Stomach (tissue), 4 donors: ENCODE data around the gene C9orf50.

Experiments
- CTCF ChIP-seq, 7 experiments: fragments of 450-650 bp in 4 of 7; fragments of 200-600 bp in 3 of 7; sonication (generic) in 3 of 7; IDR thresholded peaks; one replicate each; pipeline ENCODE4 v1.5.1; 2016 to 2019; ENCODE audit warnings: antibody characterized with exemption in 7 of 7, control low read depth in 2 of 7, mild to moderate bottlenecking in 1 of 7
- EP300 ChIP-seq: sonication (generic); formaldehyde crosslinking; IDR thresholded peaks from one replicate; pipeline ENCODE4 v1.6.1; 2017; ENCODE audit warnings: antibody characterized with exemption
- POLR2A ChIP-seq, 4 donors: fragments of 450-650 bp; IDR thresholded peaks; one replicate each; pipeline ENCODE4 v1.6.1; 2016; ENCODE audit warnings: antibody characterized with exemption in 4 of 4, control low read depth in 2 of 4, mild to moderate bottlenecking in 1 of 4, moderate library complexity in 1 of 4
- POLR2AphosphoS5 ChIP-seq, 3 donors: sonication (generic); formaldehyde crosslinking; IDR thresholded peaks; one replicate each; pipeline ENCODE4 v1.6.1; 2016; ENCODE audit warnings: antibody characterized with exemption in 3 of 3

GRCh38 chr9:129595311-129595741 lies 25.6 kb downstream of the C9orf50 start:
- no peak for TF ChIP-seq POLR2A (IDR thresholded peaks at IDR 0.05)
- TF ChIP-seq EP300: no peak
- TF ChIP-seq CTCF (IDR thresholded peaks at IDR 0.05): no peak
- TF ChIP-seq POLR2AphosphoS5 (IDR thresholded peaks at IDR 0.05): no peak
